NCI-H446 treated with DMSO at 0.1 percent for 48 hours (cell line): ENCODE results near the gene RPRML.
"Not testable (repeated sequence)": the region's sequence is repeated elsewhere in the genome, so short reads cannot be mapped to it uniquely, and the experiment has no call there.

Source experiments
- DNase-seq: peaks from one replicate; lab custom pipeline; 2025; lab: John Stamatoyannopoulos, UW

The RPRML gene

DNA sequence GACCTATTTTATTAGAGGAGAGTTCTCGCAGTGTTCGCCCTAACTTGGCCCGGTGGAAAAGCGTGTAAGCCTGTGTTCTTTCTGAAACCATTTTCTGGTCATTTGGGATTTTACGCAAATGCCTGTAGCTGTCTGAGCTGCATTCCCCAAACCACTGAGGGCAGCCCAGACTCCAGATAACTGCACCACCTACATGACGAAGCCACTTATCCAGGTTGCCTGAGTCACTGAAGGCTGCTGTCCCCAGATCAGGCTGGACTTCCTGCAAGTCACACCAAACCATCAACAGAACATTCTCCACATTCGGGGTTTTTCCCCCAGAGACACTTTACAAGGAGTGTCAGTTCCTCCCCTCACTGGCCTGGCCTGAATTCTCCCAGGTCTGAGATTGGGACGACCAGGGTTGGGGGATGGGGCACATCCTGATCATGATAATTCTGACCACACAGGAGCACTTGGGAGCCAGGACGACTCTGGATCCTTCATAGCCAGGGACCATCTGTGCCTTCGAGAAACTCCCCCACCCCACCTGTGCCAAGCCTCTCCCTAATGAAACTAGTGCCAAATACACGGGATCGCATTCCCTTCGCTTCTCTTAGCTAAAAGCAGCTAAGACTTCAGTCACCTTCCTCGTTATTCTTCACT lies 2.3 kb downstream of the RPRML start:
- DNase-seq = peak; percentile 38

GRCh38 chr17:46975287-46975686 lies 3.8 kb downstream of the RPRML start:
- no peak for DNase-seq

DNA sequence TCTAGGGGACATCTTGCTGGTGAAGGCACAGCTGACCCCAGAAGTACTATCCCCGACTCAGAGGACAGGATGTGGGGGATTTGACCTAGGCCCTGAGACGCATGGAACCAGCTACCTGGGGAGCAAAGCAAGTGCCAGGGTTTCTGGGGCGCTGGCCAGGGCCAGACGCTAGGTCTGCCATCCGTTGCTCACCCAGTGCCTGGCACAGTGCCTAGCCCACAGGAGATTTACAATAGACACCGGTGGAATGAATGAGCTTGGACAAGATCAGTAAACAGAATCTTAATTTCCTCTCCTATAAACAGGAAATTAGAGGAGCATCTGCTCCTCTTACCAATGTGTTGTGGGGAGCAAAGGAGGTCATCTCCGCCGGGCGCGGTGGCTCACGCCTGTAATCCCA lies 5.0 kb downstream of the RPRML start:
- DNase-seq = peak; percentile 40

GRCh38 chr17:46972346-46972745 lies 6.7 kb downstream of the RPRML start:
- DNase-seq = peak; percentile 17

DNA sequence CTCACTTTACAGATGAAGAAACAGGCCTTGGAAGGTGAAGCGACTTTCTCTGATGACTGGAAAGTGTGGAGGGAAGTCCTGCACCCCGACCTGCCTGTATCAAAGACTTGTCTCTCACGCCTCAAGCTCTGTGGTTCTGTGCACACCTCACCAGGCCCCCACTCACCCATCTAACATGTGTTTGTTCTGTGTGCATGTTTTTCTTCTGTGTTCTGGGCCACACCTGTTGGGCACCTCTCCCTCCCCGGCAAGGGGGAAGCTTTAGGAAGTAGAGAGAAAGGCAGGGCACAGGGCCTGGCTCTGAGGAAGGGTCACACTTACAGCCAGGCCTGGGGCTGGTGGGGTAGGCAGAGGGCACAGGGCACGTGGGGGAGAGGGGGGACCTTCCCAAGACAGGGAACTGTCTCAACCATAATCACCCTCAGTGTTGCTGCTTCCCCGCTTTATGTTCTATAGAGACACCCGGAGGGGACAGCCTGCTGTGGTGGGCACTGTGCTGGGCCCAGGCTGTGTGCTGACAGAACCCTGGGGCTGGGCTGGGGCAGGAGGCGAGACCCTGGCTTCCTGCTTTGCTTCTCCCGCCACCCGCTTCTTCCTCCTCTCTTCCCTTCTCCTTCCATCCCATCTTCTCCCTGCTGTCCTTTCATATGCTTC lies 7.3 kb downstream of the RPRML start:
- no peak for DNase-seq

GRCh38 chr17:46968896-46969295 lies 10.2 kb downstream of the RPRML start:
- DNase-seq = no peak

DNA sequence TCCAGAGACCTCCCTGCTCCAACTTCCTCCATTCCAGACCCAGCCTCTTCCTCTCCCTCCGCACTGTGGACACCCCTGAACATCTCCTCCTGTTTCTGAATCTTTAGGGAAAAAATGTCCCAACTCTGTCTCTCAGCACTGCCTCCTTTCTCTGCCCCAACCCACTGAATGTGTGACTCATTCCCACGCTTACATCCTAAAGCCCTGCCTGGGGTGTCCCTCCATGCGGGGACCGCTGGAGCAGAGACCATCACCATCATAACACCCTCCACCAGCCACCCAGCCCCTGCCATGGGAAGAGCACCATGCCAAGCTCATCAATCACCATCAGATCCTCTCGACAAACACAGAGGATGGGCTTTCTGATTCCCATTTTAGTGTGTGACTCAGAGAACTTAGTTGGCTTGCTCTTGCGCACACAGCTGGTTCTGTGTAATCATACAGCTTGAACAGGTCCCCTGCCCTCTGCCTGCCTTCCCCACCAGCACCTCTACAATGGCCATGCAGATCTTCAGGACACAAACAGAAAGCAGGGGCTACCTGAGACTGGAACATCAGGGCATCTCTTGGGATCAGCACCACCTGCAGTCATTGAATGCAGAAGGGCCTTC lies 10.7 kb downstream of the RPRML start:
- no peak for DNase-seq

DNA sequence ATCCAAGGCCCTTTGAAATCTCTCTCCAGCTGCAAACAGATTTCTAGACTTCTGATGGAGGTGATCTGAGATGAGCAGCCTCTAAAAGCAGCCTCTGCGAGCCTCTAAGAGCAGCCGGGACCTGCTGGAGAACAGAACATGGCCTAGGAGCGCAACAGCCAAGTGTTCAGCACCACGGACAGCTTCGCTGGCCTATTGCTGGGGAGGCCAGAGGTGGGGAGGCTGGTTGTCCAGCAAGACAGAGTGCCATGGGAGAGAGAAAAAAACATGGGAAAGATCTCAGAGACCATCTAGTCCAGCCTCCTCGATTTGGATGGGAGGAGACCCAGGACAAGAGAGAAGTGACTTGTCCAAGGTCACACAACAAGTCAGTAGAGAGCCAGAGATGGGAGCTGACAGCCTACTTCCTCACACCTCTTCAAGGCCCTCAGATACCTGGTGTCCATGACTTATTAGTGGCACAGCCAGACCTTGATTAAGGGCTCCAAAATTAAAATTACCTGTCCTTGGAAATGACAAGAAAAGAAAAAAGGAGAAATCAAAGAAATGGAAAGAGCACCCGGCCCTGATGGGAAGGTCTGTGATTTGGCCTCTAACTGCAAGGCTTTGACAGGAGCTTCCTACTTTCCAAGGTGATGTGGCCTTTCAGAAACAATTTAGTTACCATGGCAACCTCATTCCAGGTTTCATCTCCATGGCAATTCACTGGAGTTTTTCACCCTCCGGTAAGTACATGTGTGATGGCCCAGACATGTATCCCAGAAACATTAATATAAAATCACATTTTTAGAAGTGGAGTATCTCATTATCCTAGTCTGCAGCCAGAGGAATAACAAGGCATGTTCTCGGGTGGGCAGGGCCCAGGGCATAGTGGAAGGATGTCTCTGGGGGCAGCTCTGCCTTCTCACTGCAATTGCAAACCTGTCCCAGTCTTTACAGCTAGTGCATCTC lies 14.5 kb downstream of the RPRML start:
- no peak for DNase-seq

GRCh38 chr17:46963571-46963970 lies 15.5 kb downstream of the RPRML start:
- DNase-seq = no peak

DNA sequence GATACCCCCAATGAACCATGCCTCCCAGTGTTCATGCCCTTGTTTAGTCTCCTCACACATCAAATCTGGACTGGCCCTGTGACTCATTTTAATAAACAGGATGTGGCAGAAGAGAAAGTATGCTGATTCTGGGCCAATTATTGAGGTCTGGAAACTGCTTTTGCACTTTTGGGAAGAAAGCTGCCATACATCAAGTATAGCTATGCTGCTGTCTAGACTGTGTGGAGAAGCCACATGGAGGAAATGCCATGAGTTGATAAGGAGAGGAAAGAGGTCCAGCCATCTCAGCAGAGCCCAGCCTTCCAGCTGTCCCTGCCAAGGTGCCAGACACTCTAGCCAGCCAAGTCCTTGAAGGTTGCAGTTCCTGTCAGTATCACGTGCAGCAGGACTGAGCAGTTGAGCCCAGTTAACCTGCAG lies 16.7 kb downstream of the RPRML start:
- no peak for DNase-seq

DNA sequence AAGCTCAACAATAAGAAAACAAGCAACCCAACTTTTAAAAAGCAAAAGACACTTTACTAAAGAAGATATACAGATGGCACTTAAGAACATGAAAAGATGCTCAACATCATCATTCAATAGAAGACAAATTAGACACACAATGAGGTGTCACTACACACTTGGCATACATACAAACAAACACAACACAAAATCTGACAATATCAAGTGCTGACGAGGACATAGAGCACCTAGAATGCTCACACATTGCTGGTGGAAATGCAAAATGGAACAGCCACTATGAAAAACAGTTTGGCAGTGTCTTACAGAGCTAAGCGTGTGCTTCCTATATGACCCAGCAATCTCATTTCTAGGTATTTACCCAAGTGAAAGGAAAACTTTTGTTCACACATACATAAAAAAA lies 18.9 kb downstream of the RPRML start:
- DNase-seq = no peak

GRCh38 chr17:46958041-46958591 lies 20.9 kb downstream of the RPRML start:
- DNase-seq = no peak

GRCh38 chr17:46953191-46953590 lies 25.9 kb downstream of the RPRML start:
- DNase-seq = not testable (repeated sequence)

DNA sequence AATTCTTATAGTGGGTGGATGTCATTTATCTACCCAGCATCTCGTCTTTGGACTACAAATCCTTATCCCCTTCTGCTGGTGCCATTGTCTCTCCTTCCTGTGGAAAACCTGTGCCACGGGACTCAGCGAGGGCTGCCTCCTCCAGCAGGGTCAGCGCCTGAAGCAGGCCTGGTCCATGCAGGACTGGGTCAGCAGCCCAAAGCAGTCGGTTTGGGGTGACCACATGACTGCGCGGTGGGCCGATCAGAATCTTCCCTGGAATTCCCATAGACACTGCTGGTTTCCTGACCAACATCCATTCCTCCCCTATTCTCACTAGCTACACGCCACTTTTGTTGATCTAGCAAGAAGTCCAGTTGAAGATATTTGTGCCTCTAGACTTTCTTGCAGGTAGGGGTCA lies 26.9 kb downstream of the RPRML start:
- DNase-seq = no peak

DNA sequence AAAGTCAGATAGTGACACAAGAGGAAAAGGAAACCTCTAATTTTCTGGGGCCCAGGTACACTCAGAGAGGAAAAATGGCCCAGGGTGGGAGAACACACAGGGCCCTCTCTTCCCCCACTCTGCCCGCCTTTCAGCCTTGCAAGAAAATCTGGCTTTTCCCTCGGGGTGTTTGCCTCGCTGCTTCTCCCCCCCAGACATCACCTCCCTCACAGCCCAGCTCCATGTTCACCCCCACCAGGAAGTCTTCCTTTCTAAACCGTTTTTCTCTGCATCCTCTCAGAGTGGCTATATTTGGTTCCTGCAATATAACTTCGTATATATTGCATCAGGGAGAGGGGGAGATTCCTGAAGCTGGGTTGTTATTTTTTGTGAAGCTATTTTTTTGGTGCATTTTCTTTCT lies 27.3 kb downstream of the RPRML start:
- no peak for DNase-seq

GRCh38 chr17:46950997-46951621 lies 27.9 kb downstream of the RPRML start:
- DNase-seq = no peak

GRCh38 chr17:46950342-46950996 lies 28.6 kb downstream of the RPRML start:
- DNase-seq = no peak

- no peak for DNase-seq
Measured at GRCh38 chr17:46949291-46950174, 29.5 kb downstream of the RPRML start.

DNA sequence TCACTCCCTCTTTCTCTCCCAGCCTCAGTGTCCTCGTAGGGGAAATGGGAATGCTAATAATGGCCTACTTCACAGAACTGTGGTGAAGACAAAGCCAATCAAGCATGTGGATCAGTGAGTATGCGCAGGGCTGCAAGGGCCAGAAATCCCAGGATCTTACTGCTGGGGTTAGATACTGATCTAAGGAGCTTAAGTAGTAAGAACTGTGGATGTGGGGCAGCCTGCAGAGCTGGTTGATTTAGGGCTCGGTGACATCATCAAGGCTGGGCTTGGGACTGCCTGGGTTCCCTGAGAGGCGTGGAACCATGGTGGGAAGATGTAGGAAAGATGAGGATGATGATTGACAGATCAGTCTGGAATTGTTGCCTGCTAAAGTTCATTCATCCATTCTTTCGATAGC lies 30.5 kb downstream of the RPRML start:
- no peak for DNase-seq

GRCh38 chr17:46947216-46947615 lies 31.8 kb downstream of the RPRML start:
- no peak for DNase-seq
